ENCODE results near the gene CTNND2.

Gene CTNND2

DNA sequence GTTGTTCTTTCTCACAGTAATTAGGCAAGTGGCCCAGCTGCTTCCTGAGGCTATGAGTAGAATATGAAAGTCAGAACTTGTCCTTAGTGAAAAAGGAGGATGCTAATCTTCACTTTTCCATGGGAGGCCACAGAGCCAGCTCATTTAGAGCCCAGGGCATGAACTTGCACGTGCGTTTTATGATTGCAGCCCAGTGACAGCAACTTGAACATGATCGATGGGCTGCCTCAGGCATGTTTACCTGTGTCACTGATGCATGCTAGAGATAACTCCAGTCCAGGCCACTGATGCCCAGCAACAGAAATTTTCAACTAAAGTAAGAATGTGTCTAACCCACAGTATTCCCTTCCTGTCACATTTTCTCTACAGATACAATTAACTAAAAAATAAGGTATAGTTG lies 179.3 kb downstream of the CTNND2 start:
- Histone ChIP-seq H3K18ac (ENCODE audit: low read depth in 1 of 2, low read length in 2 of 2) (no peak overlapping the region), H2BK15ac (ENCODE audit: low read depth, poor library complexity, severe bottlenecking) (no peak overlapping the region), H3K36me3 (ENCODE audit: control insufficient read depth in 1 of 2, insufficient read depth in 2 of 2, low read depth in 1 of 2, low read length in 2 of 2) (no peaks in the 10 kb centered on the region), H3K14ac (ENCODE audit: low read length in 2 of 2) (no peak overlapping the region), H2AK5ac (ENCODE audit: low read length, severe bottlenecking) (no peak overlapping the region), H3K9ac (ENCODE audit: low read length) (no peak overlapping the region), H3K4me3 (ENCODE audit: insufficient read depth in 1 of 2, low read depth in 1 of 2, low read length in 2 of 2) (no peak overlapping the region), H3K27ac (ENCODE audit: low read length, poor library complexity, severe bottlenecking) (no peak overlapping the region), H2BK12ac (ENCODE audit: low read length in 2 of 2) (no peak overlapping the region), H4K8ac (ENCODE audit: low read length) (no peak overlapping the region), H2BK120ac (ENCODE audit: low read depth, low read length) (no peak overlapping the region), H3K4ac (ENCODE audit: low read depth in 1 of 2, low read length in 2 of 2) (no peak overlapping the region), H3K27me3 (ENCODE audit: control insufficient read depth in 1 of 2, insufficient read depth in 1 of 2, low read length in 2 of 2) (no peaks in the 10 kb centered on the region), H3K9me3 (ENCODE audit: control insufficient read depth, low read length) (no peaks in the 10 kb centered on the region), H2BK5ac (ENCODE audit: low read depth, low read length, poor library complexity, severe bottlenecking) (no peak overlapping the region), H4K91ac (ENCODE audit: low read length) (no peak overlapping the region), H3K79me1 (replicated peaks; ENCODE audit: low read length, poor library complexity, severe bottlenecking) (no peaks in the 10 kb centered on the region), H2AFZ (ENCODE audit: low read depth, low read length) (no peak overlapping the region), H3K23ac (ENCODE audit: low read length in 2 of 2) (no peak overlapping the region), H3K4me2 (ENCODE audit: low read length, poor library complexity, severe bottlenecking) (no peak overlapping the region), H3K4me1 (ENCODE audit: control insufficient read depth, insufficient read depth, low read depth, low read length) (no peaks in the 10 kb centered on the region)
- DNase-seq, result no peak
- WGBS, result 80% methylated on average over 3 of the region's 3 CpGs

- no peak overlapping the region for H4K8ac ChIP-seq (ENCODE audit: low read length)
- no peaks in the 10 kb centered on the region for H3K4me1 ChIP-seq (ENCODE audit: control insufficient read depth, insufficient read depth, low read depth, low read length)
- H3K36me3 ChIP-seq (ENCODE audit: control insufficient read depth in 1 of 2, insufficient read depth in 2 of 2, low read depth in 1 of 2, low read length in 2 of 2), result no peaks in the 10 kb centered on the region
- no peak overlapping the region for H3K14ac ChIP-seq (ENCODE audit: low read length in 2 of 2)
- no peak overlapping the region for H3K27ac ChIP-seq (ENCODE audit: low read length, poor library complexity, severe bottlenecking)
- 39% methylated on average over 4 of the region's 5 CpGs for WGBS
- no peaks in the 10 kb centered on the region for H3K79me1 ChIP-seq (replicated peaks; ENCODE audit: low read length, poor library complexity, severe bottlenecking)
- H3K4me2 ChIP-seq (ENCODE audit: low read length, poor library complexity, severe bottlenecking), result no peak overlapping the region
- H2BK15ac ChIP-seq (ENCODE audit: low read depth, poor library complexity, severe bottlenecking), result no peak overlapping the region
- no peak overlapping the region for H3K9ac ChIP-seq (ENCODE audit: low read length)
- H2BK120ac ChIP-seq (ENCODE audit: low read depth, low read length), result no peak overlapping the region
- no peak overlapping the region for H3K4ac ChIP-seq (ENCODE audit: low read depth in 1 of 2, low read length in 2 of 2)
- H2BK5ac ChIP-seq (ENCODE audit: low read depth, low read length, poor library complexity, severe bottlenecking), result no peak overlapping the region
- H3K23ac ChIP-seq (ENCODE audit: low read length in 2 of 2), result no peak overlapping the region
- H2AK5ac ChIP-seq (ENCODE audit: low read length, severe bottlenecking), result no peak overlapping the region
- H3K4me3 ChIP-seq (ENCODE audit: insufficient read depth in 1 of 2, low read depth in 1 of 2, low read length in 2 of 2), result no peak overlapping the region
- H4K91ac ChIP-seq (ENCODE audit: low read length), result no peak overlapping the region
- no peak overlapping the region for H3K18ac ChIP-seq (ENCODE audit: low read depth in 1 of 2, low read length in 2 of 2)
- no peak overlapping the region for H2BK12ac ChIP-seq (ENCODE audit: low read length in 2 of 2)
- no peaks in the 10 kb centered on the region for H3K9me3 ChIP-seq (ENCODE audit: control insufficient read depth, low read length)
- DNase-seq, result peak; percentile 10
- no peak overlapping the region for H2AFZ ChIP-seq (ENCODE audit: low read depth, low read length)
- H3K27me3 ChIP-seq (ENCODE audit: control insufficient read depth in 1 of 2, insufficient read depth in 1 of 2, low read length in 2 of 2), result no peaks in the 10 kb centered on the region
Measured at GRCh38 chr5:11719888-11720481, 184.3 kb downstream of the CTNND2 start.

- H2BK120ac ChIP-seq (ENCODE audit: low read depth, low read length), result no peak overlapping the region
Measured at GRCh38 chr5:11715461-11716196, 188.6 kb downstream of the CTNND2 start.

DNA sequence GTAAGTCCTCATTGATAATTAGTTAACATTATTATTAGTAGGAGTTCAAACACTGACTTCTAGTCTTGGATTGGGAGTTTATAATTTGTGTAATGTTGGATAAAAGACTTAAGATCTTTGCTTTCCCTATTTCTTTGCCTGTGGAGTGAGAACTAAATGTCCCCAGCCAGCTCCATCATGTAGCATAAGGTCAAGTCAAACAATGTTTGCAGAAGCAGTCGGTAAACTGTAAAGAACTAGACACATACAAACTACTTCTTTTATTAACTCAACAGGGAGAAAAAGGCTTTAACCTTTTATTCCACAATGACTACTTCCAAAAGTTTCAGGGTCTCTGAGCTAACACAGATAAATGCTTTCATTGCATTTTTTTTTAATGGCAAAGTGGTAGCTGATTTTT lies 192.3 kb downstream of the CTNND2 start:
- Histone ChIP-seq H3K4me2 (ENCODE audit: low read length, poor library complexity, severe bottlenecking) (no peak overlapping the region), H3K4me3 (ENCODE audit: insufficient read depth in 1 of 2, low read depth in 1 of 2, low read length in 2 of 2) (no peak overlapping the region), H3K4ac (ENCODE audit: low read depth in 1 of 2, low read length in 2 of 2) (no peak overlapping the region), H3K36me3 (ENCODE audit: control insufficient read depth in 1 of 2, insufficient read depth in 2 of 2, low read depth in 1 of 2, low read length in 2 of 2) (no peaks in the 10 kb centered on the region), H3K9me3 (ENCODE audit: control insufficient read depth, low read length) (no peaks in the 10 kb centered on the region), H4K91ac (ENCODE audit: low read length) (no peak overlapping the region), H3K14ac (ENCODE audit: low read length in 2 of 2) (no peak overlapping the region), H4K8ac (ENCODE audit: low read length) (no peak overlapping the region), H2BK12ac (ENCODE audit: low read length in 2 of 2) (no peak overlapping the region), H3K23ac (ENCODE audit: low read length in 2 of 2) (no peak overlapping the region), H3K27ac (ENCODE audit: low read length, poor library complexity, severe bottlenecking) (no peak overlapping the region), H2AFZ (ENCODE audit: low read depth, low read length) (no peak overlapping the region), H2BK15ac (ENCODE audit: low read depth, poor library complexity, severe bottlenecking) (no peak overlapping the region), H3K79me1 (replicated peaks; ENCODE audit: low read length, poor library complexity, severe bottlenecking) (no peaks in the 10 kb centered on the region), H3K4me1 (ENCODE audit: control insufficient read depth, insufficient read depth, low read depth, low read length) (no peaks in the 10 kb centered on the region), H2AK5ac (ENCODE audit: low read length, severe bottlenecking) (no peak overlapping the region), H3K9ac (ENCODE audit: low read length) (no peak overlapping the region), H2BK5ac (ENCODE audit: low read depth, low read length, poor library complexity, severe bottlenecking) (no peak overlapping the region), H2BK120ac (ENCODE audit: low read depth, low read length) (no peak overlapping the region), H3K27me3 (ENCODE audit: control insufficient read depth in 1 of 2, insufficient read depth in 1 of 2, low read length in 2 of 2) (no peaks in the 10 kb centered on the region), H3K18ac (ENCODE audit: low read depth in 1 of 2, low read length in 2 of 2) (no peak overlapping the region)
- DNase-seq, result no peak
- WGBS, result 89% methylated on average over 1 of the region's 1 CpG

More at GRCh38 chr5:11715461-11716196, 188.6 kb downstream of the CTNND2 start:
- H2BK15ac ChIP-seq (ENCODE audit: low read depth, poor library complexity, severe bottlenecking), result no peak overlapping the region
- H3K4me3 ChIP-seq (ENCODE audit: insufficient read depth in 1 of 2, low read depth in 1 of 2, low read length in 2 of 2), result no peak overlapping the region
- H3K9me3 ChIP-seq (ENCODE audit: control insufficient read depth, low read length), result no peaks in the 10 kb centered on the region
- no peak overlapping the region for H3K4ac ChIP-seq (ENCODE audit: low read depth in 1 of 2, low read length in 2 of 2)
- H4K91ac ChIP-seq (ENCODE audit: low read length), result no peak overlapping the region
- no peaks in the 10 kb centered on the region for H3K27me3 ChIP-seq (ENCODE audit: control insufficient read depth in 1 of 2, insufficient read depth in 1 of 2, low read length in 2 of 2)
- H3K9ac ChIP-seq (ENCODE audit: low read length), result no peak overlapping the region
- no peak overlapping the region for H4K8ac ChIP-seq (ENCODE audit: low read length)
- no peak overlapping the region for H2AFZ ChIP-seq (ENCODE audit: low read depth, low read length)
- H3K27ac ChIP-seq (ENCODE audit: low read length, poor library complexity, severe bottlenecking), result no peak overlapping the region
- no peaks in the 10 kb centered on the region for H3K79me1 ChIP-seq (replicated peaks; ENCODE audit: low read length, poor library complexity, severe bottlenecking)
- WGBS, result 79% methylated on average over 4 of the region's 6 CpGs
- no peak overlapping the region for H3K18ac ChIP-seq (ENCODE audit: low read depth in 1 of 2, low read length in 2 of 2)
- DNase-seq, result no peak
- H3K14ac ChIP-seq (ENCODE audit: low read length in 2 of 2), result no peak overlapping the region
- H3K36me3 ChIP-seq (ENCODE audit: control insufficient read depth in 1 of 2, insufficient read depth in 2 of 2, low read depth in 1 of 2, low read length in 2 of 2), result no peaks in the 10 kb centered on the region
- H2BK5ac ChIP-seq (ENCODE audit: low read depth, low read length, poor library complexity, severe bottlenecking), result no peak overlapping the region
- H3K4me1 ChIP-seq (ENCODE audit: control insufficient read depth, insufficient read depth, low read depth, low read length), result no peaks in the 10 kb centered on the region
- H3K23ac ChIP-seq (ENCODE audit: low read length in 2 of 2), result no peak overlapping the region
- no peak overlapping the region for H2AK5ac ChIP-seq (ENCODE audit: low read length, severe bottlenecking)
- no peak overlapping the region for H3K4me2 ChIP-seq (ENCODE audit: low read length, poor library complexity, severe bottlenecking)
- H2BK12ac ChIP-seq (ENCODE audit: low read length in 2 of 2), result no peak overlapping the region
